ENCODE measurements around the gene ZDHHC11B.
"Not testable (repeated sequence)": the region's sequence is repeated elsewhere in the genome, so short reads cannot be mapped to it uniquely, and the experiment has no call there.

Gene ZDHHC11B

GRCh38 chr5:784428-785177 is at the start of gene ZDHHC11B:
TSS of gene ZDHHC11B (minus strand) at chr5:784729. CDS start at chr5:766919, 17,810 bp downstream.
- DNase-seq (ENCODE audit: low read depth), result peak; percentile 89

GRCh38 chr5:834013-834412 is 49.5 kb upstream of the ZDHHC11B start:
- not testable (repeated sequence) for DNase-seq (ENCODE audit: low read depth)

- DNase-seq (ENCODE audit: low read depth), result not testable (repeated sequence)
Observed at GRCh38 chr5:828194-828593, 43.7 kb upstream of the ZDHHC11B start.

GRCh38 chr5:825544-825943 is 41.0 kb upstream of the ZDHHC11B start:
- not testable (repeated sequence) for DNase-seq (ENCODE audit: low read depth)

GRCh38 chr5:821504-821903 is 37.0 kb upstream of the ZDHHC11B start:
- DNase-seq (ENCODE audit: low read depth), result no peak

- DNase-seq (ENCODE audit: low read depth), result no peak
Observed at GRCh38 chr5:820245-820644, 35.7 kb upstream of the ZDHHC11B start.

DNA sequence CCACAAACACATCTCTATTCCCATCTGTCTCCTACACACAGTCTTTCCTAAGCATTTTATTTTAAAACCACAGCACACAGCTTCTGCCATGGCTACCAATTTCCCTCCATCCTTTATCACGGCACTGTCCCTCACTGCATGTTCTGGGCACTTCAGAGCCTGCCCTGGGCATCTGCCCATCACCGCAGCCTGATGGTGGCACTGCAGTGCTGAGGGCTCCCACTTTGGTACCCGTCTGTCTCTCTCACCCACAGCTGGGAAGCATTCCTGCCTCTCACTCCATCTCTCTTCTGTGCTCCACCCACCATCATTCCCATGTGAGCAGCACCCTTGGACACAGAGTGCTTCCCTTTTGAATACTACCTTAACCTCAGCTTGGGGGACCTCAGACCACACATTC is 34.5 kb upstream of the ZDHHC11B start:
- DNase-seq (ENCODE audit: low read depth), result no peak

GRCh38 chr5:816176-816575 is 31.6 kb upstream of the ZDHHC11B start:
- DNase-seq (ENCODE audit: low read depth), result no peak

DNA sequence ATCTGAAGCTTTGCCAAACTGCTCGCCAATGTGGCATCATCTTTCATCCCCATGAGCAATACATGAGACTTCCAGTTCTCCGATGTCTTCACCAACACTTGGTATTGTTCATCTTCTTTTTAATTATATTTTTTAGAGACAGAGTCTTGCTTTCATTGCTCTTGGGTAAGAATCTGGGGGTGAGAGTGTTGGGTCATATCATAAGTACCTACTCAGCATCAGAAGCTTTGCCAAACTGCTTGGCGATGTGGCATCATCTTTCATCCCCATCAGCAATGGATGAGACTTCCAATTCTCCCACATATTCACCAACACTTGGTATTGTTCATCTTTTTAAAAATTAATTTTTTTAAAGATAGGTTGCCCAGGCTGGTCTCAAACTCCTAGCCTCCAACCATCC is 30.9 kb upstream of the ZDHHC11B start:
- DNase-seq (ENCODE audit: low read depth), result no peak

DNA sequence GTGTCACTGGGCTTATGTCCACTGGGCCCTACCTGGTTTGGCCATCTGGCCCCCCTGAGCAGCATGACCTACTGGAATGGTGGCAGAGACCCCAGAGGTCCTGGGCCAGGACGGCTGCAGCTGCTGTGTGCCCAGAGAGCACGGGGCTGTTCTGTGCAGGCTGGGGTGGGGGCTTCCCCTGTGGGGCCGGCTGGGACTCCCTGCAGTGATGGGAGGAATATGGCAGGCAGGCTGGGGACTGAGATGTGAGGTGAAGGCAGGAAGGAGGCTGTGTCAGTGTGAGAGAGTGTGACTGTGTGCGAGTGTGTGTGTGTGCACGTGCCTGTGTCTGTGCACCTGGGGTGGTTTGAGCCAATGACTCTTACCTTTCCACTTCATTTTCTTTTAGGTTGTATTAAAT is 29.0 kb upstream of the ZDHHC11B start:
- DNase-seq (ENCODE audit: low read depth), result not testable (repeated sequence)

- DNase-seq (ENCODE audit: low read depth), result not testable (repeated sequence)
Observed at GRCh38 chr5:811384-811783, 26.9 kb upstream of the ZDHHC11B start.

GRCh38 chr5:807719-808514 is 23.4 kb upstream of the ZDHHC11B start:
- DNase-seq (ENCODE audit: low read depth), result not testable (repeated sequence)

DNA sequence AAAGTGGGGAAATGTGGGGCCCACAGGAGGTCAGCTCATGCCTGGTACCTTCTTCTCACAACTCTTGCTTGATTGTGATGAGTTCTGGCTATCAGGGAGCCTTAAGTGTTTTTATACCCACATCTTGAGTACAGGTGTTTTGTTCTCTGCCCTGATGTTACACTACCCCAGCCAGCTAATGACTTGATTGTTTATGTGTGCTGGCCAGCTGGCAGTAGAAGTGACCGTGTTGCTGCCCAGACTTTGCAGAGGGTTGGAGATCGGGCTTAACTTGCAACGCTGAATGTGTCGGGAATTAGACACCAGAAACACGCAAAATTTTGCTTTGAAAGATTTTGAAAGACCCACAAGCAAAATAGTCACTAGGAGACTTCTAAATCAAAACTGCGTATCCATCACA is 16.9 kb upstream of the ZDHHC11B start:
- DNase-seq (ENCODE audit: low read depth), result no peak

- not testable (repeated sequence) for DNase-seq (ENCODE audit: low read depth)
Observed at GRCh38 chr5:801055-801454, 16.5 kb upstream of the ZDHHC11B start.

DNA sequence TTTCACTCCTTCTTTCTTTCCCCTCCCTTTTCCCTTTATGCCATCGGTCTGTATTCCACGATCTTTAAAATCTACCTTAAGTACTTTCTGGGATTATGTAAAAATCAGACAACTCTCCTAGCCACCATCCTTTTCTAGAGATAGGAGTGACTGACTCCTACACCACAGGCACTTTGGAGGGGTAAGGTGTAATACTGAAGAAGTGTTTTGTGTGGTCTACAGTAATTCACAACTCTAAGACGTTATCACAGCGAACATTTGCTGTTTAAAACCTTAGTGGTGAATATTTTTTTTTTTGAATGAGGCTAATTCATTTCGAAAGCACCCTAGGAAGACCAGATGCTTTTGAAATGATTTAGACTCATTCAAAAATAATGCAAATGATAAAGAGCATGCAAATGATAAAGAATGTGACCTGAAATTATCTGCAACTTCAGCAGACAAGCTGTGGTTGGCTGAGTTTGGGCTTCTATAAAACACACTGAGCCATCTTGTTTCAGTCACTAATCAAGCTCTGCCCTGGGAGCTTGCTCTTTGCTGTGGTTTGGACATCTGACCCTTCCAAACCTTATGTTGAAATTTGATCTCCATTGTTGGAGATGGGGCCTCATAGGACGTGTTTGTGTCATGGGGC is 14.1 kb upstream of the ZDHHC11B start:
- not testable (repeated sequence) for DNase-seq (ENCODE audit: low read depth)

DNA sequence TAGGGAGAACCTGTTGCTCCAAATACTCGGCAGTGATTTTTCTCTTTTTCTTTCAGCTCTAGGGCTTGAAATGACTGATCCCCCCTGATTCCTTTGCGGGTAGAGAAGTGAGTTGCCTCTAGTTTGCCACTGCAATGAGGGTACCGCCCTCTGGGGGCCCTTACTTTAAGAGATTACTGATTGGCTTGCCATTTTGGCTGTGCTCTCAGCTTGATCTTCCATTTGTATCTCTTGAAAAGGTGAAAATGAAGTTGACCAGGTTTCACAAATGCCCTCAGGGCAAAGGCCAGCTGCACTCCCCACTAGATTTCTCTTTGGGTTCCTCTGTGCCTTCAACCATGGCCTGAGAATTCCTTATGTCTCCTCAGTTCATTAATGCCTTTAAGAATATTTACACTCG is 13.5 kb upstream of the ZDHHC11B start:
- DNase-seq (ENCODE audit: low read depth), result not testable (repeated sequence)

DNA sequence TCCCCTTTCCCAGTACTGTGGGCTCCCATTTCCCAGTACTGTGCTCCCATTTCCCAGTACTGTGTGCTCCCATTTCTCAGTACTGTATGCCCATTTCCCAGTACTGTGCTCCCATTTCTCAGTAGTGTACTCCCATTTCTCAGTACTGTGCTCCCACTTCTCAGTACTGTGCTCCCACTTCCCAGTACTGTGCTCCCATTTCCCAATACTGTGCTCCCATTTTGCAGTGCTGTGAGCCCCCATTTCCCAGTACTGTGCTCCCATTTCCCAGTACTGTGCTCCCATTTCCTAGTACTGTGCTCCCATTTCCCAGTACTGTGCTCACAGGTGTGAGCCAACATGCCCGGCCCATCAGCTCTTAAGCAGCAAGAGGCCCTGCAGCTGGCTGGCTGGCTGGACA is 11.3 kb upstream of the ZDHHC11B start:
- not testable (repeated sequence) for DNase-seq (ENCODE audit: low read depth)

DNA sequence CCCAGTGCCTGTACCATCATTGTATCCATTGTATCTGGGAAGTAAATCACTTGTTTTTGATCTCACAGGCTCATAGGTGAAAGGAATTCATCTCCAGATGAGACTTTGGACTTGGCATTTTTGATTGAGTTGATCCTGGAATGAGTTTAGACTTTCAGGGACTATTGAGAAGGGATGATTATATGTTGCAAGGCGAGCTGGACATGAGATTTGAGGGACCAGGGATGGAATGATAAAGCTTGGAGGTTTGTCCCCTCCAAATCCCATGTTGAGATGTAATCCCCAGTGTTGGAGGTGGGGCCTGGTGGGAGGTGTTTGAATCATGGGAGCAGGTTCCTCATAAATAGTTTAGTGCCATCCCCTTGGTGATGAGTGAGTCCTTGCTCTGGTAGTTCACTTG is 10.4 kb upstream of the ZDHHC11B start:
- not testable (repeated sequence) for DNase-seq (ENCODE audit: low read depth)

GRCh38 chr5:788703-789102 is 4.2 kb upstream of the ZDHHC11B start:
- DNase-seq (ENCODE audit: low read depth), result not testable (repeated sequence)

GRCh38 chr5:787857-788233 is 3.3 kb upstream of the ZDHHC11B start:
- DNase-seq (ENCODE audit: low read depth), result not testable (repeated sequence)

DNA sequence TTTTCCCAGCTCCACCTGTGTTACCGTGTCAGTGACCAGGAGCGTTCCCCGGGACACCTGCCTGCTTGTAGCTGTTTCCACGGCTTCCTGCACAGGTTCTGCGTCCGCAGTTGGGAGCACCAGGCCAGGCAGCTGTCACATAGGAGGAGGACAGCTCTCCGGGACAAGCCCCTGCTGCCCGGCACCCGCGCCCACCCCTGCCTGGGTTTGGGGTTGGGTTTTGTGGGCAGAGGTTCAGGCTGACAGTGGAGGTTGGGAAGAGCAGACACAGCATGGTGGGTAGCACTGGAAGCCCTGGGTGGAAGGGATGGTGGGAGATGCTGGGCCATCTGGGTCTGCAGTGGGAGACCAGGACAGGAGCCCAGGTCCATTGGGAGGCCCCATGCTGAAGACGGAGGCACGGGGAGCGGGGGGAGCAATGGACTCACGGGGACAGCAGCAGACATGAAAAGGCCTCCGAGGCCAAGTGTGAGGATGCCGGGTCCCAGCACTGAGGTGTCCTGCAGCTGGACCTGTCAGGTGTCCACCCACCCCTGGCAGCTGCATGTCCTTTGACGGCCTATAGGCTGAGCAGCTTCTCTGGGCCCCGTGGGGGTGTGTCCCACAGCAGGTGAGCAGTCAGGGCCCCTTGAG is 2.8 kb upstream of the ZDHHC11B start:
- not testable (repeated sequence) for DNase-seq (ENCODE audit: low read depth)

GRCh38 chr5:785181-785705 is 714 bp upstream of the ZDHHC11B start:
- not testable (repeated sequence) for DNase-seq (ENCODE audit: low read depth)

All from activated T-cell treated with anti-CD3 and anti-CD28 coated beads for 24 hours (primary cell).